ENCODE measurements around the gene ABCE1.

DNA sequence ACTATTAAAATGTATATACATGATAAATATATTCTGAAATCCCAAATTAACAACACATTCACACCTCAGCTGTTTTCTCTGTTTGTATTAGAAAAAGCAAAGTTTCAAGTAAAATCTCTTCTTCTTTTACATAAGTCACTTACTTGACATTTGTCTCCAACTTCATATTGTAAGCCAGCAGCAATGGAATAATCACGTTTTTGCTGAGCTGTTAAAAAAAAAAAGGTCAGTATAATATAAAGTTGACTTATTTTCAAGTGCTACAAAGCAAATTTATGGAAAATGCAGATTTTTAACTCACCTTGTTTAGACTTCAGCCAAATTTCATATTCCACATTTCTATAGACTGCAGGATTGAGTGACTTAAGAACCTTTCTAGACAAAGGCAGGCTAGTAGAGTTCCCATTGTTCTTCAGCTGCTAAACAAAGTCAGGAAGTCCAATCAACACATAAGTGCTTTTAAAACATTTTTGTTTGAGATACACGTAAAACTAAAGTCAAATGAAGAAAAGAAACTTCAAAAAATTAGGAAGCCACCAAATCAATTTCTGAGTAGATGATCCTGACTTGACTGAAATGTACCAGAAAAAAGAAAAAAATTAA lies 57.3 kb downstream of the ABCE1 start:
- TF ChIP-seq CTCF (IDR thresholded peaks at IDR 0.05) (no peak), EP300 (IDR thresholded peaks at IDR 0.05) (no peak), POLR2A (IDR thresholded peaks at IDR 0.05; ENCODE audit: low read depth) (no peak)

All from esophagus muscularis mucosa (tissue), 4 donors.